Cardiac fibroblast (primary cell): ENCODE data around the gene GNB1.

Experiments
- DNase-seq, 2 donors: peaks; one replicate each; pipeline versions ENCODE4 v3.0.0 to v3.0.0-alpha.2; 2010; ENCODE audit warnings: low read depth in 2 of 2
- H3K4me3 ChIP-seq, 2 donors: replicated peaks in 1 of 2; 1 replicate in 1 of 2; 2 replicates in 1 of 2; pipeline ENCODE4 v1.5.1; 2011; ENCODE audit warnings: low read depth in 2 of 2, low read length in 2 of 2, mild to moderate bottlenecking in 2 of 2, moderate library complexity in 1 of 2
- TF ChIP-seq, protein P1 (sequence below): IDR thresholded peaks from one replicate; pipeline ENCODE4 v1.5.1; 2011; ENCODE audit warnings: low read depth, mild to moderate bottlenecking, low read length, inconsistent platforms

GNB1 gene

DNA sequence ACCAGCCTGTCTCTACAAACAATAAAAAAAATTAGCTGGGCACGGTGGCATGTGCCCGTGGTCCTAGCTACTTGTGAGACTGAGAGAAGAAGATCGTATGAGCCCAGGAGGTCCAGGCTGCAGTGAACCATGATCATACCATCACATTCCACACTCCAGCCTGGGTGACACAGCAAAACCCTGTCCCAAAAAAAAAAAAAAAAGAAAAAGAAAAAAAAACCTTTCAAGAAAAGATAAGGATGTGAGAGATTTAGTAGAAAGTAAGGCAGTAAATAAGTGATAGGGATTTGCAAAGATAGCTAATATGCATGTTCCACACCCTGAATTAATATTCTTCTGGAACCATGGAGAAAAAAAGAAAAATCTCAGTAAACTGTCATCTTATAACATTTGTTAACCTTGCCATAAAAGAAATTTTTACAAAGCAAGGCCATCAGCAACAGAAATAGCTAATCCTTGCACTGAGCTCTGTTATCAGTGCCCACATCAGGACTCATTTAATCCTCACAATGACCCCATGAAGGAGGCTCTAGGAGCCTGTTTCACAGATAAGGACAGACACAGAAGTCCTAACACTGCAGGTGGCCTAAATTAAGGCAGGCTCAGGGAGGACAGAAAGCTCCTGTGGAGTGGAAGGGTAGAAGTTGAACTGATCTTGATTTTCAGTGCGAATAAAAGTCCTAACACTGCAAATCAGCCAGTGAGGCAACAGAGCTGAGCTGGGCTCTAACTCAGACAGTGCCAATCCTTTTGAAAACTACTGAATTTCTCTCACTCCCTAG lies 7.6 kb downstream of the GNB1 start:
- TF ChIP-seq, protein P1, sequence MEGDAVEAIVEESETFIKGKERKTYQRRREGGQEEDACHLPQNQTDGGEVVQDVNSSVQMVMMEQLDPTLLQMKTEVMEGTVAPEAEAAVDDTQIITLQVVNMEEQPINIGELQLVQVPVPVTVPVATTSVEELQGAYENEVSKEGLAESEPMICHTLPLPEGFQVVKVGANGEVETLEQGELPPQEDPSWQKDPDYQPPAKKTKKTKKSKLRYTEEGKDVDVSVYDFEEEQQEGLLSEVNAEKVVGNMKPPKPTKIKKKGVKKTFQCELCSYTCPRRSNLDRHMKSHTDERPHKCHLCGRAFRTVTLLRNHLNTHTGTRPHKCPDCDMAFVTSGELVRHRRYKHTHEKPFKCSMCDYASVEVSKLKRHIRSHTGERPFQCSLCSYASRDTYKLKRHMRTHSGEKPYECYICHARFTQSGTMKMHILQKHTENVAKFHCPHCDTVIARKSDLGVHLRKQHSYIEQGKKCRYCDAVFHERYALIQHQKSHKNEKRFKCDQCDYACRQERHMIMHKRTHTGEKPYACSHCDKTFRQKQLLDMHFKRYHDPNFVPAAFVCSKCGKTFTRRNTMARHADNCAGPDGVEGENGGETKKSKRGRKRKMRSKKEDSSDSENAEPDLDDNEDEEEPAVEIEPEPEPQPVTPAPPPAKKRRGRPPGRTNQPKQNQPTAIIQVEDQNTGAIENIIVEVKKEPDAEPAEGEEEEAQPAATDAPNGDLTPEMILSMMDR, result no peak
- no peak overlapping the region for H3K4me3 ChIP-seq
- no peak for DNase-seq

DNA sequence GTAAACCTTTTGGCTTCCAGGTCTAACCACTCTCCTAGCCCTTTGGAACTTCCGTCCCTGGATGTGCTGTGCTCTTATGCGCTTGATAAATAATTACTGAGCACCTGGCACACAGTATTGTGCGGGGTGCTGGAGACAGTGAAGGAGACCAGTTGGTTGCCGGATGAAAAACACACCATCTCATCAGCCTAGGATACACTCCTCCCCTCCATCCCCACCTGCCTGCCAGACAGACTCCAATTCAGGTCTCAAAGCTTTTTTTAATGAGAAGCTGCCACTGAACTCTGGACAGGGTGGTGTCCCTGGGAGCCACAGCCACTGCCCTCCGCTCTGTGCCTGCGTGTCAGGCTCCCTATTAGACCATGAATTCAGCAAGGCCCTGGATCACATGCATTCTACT lies 9.2 kb downstream of the GNB1 start:
- no peak overlapping the region for H3K4me3 ChIP-seq
- TF ChIP-seq, protein P1, result no peak
- no peak for DNase-seq

DNA sequence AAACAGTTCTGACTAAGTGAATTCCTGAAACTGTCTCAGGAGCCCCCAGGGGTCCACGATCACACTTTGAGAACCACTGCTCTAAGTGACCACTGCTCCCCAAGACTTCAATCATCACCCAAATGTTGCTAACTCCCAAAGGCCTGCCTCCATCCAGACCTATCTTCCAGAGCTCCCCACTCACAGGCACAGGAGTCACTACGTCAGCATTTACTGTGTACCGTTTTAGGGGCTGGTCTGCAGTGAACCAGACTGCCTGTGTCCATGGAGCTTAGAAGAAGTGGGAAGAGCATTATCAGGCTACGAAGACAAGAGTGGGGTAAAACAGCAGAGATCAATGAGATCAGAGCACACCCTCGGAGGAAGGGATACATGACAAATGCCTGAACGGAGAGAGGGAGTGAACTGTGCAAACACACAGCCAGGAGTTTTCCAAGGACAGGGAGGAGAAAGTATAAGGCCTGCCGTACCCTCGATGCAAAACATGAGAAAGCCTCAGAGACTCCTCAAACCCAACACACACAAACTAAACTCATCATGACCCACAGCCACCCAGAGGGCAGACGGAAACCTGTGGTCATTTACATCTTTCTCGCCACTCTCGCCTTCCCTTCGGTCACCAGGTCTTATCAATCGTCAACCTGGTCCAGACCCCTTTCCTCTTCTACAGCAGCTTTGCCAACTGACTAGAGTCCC lies 10.1 kb downstream of the GNB1 start:
- no peak for DNase-seq
- no peak overlapping the region for H3K4me3 ChIP-seq
- TF ChIP-seq, protein P1, result no peak

DNA sequence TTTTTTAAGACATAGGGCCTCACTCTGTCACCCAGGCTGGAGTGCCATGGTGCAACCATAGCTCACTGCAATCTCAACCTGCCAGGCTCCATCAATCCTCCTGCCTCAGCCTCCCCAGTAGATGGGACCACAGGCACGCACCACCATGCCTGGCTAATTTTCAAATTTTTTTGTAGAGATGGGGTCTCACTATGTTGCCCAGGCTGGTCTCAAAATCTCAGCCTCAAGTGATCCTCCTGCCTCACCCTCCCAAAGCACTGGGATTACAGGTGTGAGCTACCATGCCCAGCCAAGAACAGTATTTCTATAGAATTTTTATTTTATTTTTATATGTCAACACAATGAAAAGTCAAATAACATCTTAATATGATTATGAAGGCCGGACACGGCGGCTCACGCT lies 10.9 kb downstream of the GNB1 start:
- no peak for DNase-seq
- H3K4me3 ChIP-seq, result no peak overlapping the region
- TF ChIP-seq, protein P1, result no peak

DNA sequence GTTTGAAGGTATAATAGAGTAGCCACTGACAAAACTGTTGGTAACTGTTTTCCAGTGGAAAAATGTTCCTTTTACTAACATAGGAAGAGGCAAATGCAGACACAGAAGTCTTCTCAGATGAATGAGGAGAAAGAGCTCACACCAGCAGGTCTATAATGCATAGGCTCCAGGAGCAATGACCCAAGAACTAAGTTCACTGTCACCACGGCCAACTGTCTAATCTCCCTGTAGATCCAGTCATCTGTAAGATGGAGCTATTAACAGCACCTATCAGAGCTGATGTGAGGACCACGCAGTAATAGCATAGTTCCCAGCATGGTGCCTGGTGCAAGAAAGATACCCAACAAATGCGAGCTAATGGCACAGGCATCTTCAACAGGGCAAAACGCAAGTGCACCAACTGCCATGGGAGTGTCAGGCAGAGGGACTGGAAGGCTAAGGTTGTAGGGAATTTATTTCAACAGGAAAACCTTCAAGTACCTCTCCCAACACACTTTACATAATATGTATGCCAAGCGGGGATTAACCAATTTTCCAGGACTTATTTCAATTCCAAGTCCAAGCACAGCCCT lies 12.9 kb downstream of the GNB1 start:
- DNase-seq, result no peak
- H3K4me3 ChIP-seq, result no peak overlapping the region
- TF ChIP-seq, protein P1, result no peak

DNA sequence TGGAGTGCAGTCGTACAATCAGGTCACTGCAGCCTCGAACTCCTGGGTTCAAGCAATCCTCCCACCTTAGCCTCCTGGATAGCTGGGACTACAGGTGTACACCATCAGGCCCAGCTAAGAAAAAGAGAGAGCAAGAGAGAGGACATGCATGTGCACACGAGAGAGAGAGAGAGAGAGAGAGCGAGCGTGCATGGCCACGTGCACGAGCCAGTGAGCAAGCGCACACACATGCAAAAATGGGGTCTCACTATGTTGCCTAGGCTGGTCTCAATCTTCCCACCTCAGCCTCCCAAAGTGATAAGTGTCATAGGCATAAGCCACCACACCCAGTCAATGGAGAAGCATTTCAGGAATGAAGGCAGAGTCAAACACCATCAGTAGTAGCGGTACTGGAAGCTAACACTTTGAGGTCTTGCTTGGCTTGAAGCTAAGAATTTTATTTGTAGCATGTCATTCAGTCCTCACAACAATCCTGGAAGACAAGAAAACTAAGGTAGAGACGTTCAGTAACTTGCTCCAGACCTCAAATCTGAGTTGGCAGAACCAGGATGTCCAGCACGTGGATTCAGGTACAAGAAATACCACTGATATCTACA lies 14.5 kb downstream of the GNB1 start:
- H3K4me3 ChIP-seq, result no peak overlapping the region
- TF ChIP-seq, protein P1, result no peak
- DNase-seq, result peak in 1 of 2 donors; percentile 41
